ENCODE results near the gene CAMKV.
"Not testable (repeated sequence)": the region's sequence is repeated elsewhere in the genome, so short reads cannot be mapped to it uniquely, and the experiment has no call there.

The CAMKV gene, protein sequence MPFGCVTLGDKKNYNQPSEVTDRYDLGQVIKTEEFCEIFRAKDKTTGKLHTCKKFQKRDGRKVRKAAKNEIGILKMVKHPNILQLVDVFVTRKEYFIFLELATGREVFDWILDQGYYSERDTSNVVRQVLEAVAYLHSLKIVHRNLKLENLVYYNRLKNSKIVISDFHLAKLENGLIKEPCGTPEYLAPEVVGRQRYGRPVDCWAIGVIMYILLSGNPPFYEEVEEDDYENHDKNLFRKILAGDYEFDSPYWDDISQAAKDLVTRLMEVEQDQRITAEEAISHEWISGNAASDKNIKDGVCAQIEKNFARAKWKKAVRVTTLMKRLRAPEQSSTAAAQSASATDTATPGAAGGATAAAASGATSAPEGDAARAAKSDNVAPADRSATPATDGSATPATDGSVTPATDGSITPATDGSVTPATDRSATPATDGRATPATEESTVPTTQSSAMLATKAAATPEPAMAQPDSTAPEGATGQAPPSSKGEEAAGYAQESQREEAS

GRCh38 chr3:49869525-49870126 lies at the start of gene CAMKV:
Gene CAMKV (minus strand): TSS chr3:49869906. CDS start chr3:49862388, 7,518 bp downstream.
- DNase-seq (ENCODE audit: low spot score), result peak; percentile 92

DNA sequence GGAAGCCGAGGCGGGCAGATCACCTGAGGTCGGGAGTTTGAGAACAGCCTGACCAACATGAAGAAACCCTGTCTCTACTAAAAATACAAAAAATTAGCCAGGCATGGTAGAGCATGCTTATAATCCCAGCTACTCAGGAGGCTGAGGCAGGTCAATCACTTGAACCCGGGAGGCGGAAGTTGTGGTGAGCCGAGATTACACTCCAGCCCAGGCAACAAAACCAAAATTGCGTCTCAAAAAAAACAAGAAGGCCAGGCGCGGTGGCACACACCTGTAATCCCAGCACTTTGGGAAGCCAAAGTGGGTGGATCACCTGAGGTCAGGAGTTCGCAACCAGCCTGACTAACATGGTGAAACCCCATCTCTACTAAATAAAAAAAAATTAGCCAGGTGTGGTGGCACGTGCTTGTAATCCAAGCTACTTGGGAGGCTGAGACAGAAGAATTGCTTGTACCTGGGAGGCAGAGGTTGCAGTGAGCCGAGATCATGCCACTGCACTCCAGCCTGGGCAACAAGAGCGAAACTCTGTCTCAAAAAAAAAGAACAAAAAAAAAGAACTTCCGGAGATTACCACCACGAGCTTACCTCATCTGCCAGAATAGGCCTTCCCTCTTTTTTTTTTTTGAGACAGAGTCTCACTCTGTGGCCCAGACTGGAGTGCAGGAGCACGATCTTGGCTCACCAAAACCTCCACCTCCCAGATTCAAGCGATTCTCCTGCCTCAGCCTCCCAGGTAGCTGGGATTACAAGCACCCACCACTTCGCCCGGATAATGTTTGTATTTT lies 48.3 kb upstream of the CAMKV start:
- DNase-seq (ENCODE audit: low spot score), result not testable (repeated sequence)

DNA sequence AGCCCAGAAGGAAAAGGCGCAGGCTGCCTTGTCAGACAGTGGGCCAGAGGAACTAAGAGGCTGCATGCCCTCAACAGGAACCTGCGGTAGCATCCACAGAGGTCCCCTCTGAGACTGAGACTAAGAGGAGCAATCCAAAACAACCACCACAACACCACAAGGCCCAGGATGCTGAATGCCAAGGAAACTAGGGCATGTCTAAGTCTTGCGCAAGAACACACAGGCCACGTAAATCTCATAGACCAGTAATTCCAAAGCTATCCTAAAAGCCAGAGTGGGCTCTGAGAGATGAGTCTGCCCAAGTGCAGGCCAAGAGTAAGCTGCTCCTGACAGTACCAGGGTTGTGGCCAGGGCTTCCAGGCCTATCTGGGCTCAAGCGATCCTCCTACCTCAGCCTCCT lies 47.0 kb upstream of the CAMKV start:
- no peak for DNase-seq (ENCODE audit: low spot score)

DNA sequence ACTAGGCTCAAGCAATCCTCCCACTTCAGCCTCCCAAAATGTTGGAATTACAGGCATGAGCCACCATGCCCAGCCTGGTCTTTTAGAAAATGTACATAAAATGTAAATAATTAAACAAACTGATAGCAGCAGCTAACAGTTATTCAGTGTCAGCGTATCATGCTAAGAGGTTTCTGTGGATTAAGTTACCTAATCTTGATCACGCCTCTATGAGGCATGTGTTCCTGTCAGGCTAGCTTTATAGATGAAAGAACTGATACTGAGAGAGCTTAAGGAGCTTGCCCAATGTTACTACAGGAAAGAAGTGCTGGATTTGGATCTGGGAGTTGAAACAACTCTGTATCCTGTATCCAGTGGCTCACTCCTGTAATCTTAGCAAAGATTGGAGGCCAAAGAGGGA lies 45.2 kb upstream of the CAMKV start:
- no peak for DNase-seq (ENCODE audit: low spot score)

DNA sequence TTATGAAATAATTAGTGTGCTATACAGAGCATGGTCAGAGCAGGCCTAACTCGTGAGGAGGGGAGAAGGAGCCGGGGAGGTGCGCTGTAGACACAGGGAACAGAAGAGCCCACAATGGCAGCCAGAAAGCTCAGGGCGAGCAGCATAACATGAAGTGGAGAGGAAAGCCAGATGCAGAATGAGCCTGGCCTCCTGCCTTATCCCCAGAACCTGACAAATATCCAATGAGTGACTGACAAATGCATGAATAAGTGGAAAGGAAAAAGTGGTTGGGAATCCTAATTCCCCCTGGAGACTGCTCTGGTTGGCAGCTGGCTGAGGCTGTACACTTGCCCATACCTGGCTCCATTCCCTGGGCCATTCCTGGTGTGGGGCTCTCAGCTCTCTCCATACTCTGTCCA lies 43.2 kb upstream of the CAMKV start:
- no peak for DNase-seq (ENCODE audit: low spot score)

GRCh38 chr3:49911611-49912010 lies 41.9 kb upstream of the CAMKV start:
- DNase-seq (ENCODE audit: low spot score), result peak; percentile 2

DNA sequence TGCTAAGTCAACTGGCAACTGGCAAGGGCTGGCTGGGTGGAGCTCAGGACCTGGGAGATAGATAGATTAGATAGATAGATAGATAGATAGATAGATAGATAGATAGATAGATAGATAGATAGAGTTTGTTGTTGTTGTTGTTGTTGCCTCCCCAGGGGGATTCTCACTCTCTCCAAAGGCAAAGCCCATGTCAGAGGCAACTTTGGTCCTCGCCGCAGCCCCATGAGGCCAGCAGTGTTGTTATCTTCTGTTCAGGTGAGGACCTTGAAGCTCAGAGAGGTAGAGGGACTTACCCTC lies 41.4 kb upstream of the CAMKV start:
- DNase-seq (ENCODE audit: low spot score), result no peak

- DNase-seq (ENCODE audit: low spot score), result peak; percentile 76
Observed at GRCh38 chr3:49910409-49911123, 40.9 kb upstream of the CAMKV start.

GRCh38 chr3:49908373-49909199 lies 38.9 kb upstream of the CAMKV start:
- no peak for DNase-seq (ENCODE audit: low spot score)

GRCh38 chr3:49906073-49906743 lies 36.5 kb upstream of the CAMKV start:
- peak; percentile 80 for DNase-seq (ENCODE audit: low spot score)

GRCh38 chr3:49904448-49904847 lies 34.7 kb upstream of the CAMKV start:
- DNase-seq (ENCODE audit: low spot score), result not testable (repeated sequence)

DNA sequence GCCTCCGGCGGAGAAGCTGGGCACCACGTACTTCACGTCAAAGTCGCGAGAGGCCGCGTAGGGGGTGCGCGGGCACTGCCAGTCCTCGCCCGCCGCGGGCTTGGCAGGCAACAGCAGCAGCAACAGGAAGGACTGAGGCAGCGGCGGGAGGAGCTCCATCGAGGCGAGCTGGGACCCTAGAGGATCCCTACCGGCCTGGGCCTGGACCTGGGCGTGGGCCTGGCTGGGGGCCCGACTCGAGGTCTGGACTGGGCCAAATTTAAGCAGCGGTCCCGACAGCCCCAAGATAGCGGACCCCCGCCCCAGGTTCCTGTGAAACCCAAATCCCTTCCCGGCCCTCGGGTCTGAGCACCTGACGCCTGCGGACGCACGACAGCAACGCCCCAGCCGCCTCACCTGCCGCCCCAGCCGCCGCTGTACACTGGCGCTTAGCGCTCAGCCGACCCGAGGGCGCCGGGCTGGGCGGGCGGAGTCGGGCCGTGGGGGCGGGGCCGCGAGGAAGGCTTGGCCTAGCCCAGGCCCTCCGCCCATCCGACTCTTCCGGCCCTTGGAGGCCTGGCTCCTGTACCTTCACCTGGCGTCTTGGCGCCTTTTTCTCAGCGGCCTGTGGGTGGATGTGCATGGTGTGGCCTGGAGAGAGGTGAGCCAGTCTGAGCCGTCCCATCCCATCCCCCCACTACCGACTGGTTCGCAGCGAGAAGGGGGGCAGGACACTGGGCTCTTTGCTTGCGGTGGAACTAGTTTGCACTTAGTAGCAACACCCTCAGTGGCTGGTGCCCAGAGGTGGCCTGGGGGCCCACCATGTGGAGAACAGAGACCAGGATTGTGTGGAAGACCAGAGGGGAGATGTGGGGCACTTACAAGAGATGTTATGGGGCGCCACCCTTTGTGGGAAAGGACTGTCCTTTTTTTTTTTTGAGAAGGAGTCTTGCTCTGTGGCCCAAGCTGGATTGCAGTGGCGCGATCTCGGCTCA lies 34.0 kb upstream of the CAMKV start, which contains the start of gene MST1R:
Gene MST1R (minus strand): TSS at position 423 of the 974 bp plus-strand sequence. CDS start 264 bp downstream, at position 159.
- DNase-seq (ENCODE audit: low spot score), result peak; percentile 97

- no peak for DNase-seq (ENCODE audit: low spot score)
Observed at GRCh38 chr3:49902511-49903345, 33.0 kb upstream of the CAMKV start.

GRCh38 chr3:49901366-49902339 lies 31.9 kb upstream of the CAMKV start:
- no peak for DNase-seq (ENCODE audit: low spot score)

GRCh38 chr3:49900491-49901153 lies 30.9 kb upstream of the CAMKV start:
- DNase-seq (ENCODE audit: low spot score), result peak; percentile 52

- DNase-seq (ENCODE audit: low spot score), result peak; percentile 66
Observed at GRCh38 chr3:49899815-49900214, 30.1 kb upstream of the CAMKV start.

DNA sequence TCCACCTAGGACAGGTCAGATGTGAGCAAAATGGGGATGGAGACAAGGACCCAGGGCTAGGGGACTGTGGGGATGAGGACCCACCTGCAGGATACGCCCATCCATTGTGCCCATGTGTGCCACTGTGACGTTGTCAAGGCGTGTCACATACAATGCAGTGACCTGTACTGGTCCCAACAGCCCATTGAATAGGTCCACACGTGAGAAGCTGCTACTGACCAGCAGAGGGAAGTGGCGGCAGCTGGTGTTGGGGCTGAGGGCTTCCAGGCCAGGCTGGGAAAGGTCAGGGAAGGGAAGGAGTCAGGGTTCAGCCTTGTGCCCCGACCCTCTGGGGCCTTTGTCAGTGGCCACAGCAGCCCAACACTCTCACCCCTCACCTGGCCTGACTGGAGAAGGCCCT lies 29.3 kb upstream of the CAMKV start:
- DNase-seq (ENCODE audit: low spot score), result no peak
